GM13977 (cell line): ENCODE data around the gene PHRF1.

Source experiments
- DNase-seq: peaks from one replicate; pipeline ENCODE4 v3.0.0; 2012; ENCODE audit warnings: low spot score
- CTCF ChIP-seq: IDR thresholded peaks from 2 replicates; pipeline ENCODE4 v1.5.1; 2012; ENCODE audit warnings: mild to moderate bottlenecking, control low read depth; ENCODE audit not compliant: insufficient read depth; ENCODE audit errors: extremely low read depth, missing control alignments
- in situ Hi-C: fragments of 300-500 bp; cut with MboI; formaldehyde crosslinking; loops from one replicate; pipeline ENCODE4 v1.12.0; 2022; ENCODE audit warnings: low sequenced_read_pairs, low pct_unique_long_range_greater_than_20kb, mixed read lengths, inconsistent platforms; ENCODE audit not compliant: unreplicated experiment

PHRF1 gene, protein sequence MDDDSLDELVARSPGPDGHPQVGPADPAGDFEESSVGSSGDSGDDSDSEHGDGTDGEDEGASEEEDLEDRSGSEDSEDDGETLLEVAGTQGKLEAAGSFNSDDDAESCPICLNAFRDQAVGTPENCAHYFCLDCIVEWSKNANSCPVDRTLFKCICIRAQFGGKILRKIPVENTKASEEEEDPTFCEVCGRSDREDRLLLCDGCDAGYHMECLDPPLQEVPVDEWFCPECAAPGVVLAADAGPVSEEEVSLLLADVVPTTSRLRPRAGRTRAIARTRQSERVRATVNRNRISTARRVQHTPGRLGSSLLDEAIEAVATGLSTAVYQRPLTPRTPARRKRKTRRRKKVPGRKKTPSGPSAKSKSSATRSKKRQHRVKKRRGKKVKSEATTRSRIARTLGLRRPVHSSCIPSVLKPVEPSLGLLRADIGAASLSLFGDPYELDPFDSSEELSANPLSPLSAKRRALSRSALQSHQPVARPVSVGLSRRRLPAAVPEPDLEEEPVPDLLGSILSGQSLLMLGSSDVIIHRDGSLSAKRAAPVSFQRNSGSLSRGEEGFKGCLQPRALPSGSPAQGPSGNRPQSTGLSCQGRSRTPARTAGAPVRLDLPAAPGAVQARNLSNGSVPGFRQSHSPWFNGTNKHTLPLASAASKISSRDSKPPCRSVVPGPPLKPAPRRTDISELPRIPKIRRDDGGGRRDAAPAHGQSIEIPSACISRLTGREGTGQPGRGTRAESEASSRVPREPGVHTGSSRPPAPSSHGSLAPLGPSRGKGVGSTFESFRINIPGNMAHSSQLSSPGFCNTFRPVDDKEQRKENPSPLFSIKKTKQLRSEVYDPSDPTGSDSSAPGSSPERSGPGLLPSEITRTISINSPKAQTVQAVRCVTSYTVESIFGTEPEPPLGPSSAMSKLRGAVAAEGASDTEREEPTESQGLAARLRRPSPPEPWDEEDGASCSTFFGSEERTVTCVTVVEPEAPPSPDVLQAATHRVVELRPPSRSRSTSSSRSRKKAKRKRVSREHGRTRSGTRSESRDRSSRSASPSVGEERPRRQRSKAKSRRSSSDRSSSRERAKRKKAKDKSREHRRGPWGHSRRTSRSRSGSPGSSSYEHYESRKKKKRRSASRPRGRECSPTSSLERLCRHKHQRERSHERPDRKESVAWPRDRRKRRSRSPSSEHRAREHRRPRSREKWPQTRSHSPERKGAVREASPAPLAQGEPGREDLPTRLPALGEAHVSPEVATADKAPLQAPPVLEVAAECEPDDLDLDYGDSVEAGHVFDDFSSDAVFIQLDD (N-terminal part only)

GRCh38 chr11:575996-576768 lies at the start of gene PHRF1:
Gene PHRF1, plus strand, starts transcription at chr11:576470. Its CDS starts 5,043 bp downstream, at chr11:581513.
- DNase-seq: peak; percentile 100
- no peak for TF ChIP-seq CTCF
- in situ Hi-C loops: no loop called here

- in situ Hi-C loops: no loop called here
- DNase-seq: no peak
- no peak for TF ChIP-seq CTCF
These were observed 48.0 kb upstream of the PHRF1 start for GRCh38 chr11:528166-528814.

DNA sequence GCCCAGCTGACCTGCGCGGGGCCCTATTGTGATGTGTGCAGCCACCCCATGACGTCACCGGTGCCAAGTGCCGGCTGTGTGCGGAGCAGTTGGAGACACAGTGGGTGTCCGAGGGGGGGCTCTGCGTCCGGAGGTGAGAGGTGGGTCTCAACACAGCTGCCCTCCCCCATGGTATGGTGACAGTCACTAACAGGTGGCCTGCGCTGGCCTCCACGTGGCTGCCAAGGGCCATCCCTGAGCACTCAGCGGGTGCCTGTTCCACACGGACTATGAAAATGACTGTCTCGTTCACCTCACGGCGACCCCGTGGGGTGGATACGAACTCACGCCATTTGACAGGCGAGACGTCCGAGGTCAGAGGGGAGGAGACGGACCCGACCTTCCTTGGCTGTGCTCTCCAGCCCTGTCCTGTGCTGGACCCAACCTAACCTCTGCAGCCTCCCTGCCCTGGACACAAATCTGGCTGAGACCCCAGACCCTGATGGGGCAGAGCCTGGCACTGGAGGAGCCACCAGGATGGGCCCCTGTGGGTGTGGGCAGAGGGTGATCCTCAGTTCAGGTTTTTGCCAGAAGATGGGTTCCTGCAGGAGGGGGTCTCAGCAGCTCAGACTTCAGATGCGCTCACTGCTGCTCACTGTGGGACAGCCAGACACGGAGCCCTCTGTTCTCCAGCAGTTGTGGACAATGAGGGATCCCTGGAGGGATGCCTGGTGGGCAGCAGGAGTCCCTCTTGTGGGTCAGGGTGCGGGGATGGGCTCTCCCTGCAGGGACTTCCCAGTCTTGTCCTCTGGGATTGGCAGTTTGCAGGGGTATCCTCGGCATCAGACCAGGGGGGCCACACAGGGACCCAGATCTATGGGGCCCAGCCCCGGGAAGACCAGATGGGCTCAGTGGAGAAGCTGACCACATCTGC lies 47.2 kb upstream of the PHRF1 start:
- no peak for TF ChIP-seq CTCF
- in situ Hi-C loops: no loop called here
- no peak for DNase-seq

DNA sequence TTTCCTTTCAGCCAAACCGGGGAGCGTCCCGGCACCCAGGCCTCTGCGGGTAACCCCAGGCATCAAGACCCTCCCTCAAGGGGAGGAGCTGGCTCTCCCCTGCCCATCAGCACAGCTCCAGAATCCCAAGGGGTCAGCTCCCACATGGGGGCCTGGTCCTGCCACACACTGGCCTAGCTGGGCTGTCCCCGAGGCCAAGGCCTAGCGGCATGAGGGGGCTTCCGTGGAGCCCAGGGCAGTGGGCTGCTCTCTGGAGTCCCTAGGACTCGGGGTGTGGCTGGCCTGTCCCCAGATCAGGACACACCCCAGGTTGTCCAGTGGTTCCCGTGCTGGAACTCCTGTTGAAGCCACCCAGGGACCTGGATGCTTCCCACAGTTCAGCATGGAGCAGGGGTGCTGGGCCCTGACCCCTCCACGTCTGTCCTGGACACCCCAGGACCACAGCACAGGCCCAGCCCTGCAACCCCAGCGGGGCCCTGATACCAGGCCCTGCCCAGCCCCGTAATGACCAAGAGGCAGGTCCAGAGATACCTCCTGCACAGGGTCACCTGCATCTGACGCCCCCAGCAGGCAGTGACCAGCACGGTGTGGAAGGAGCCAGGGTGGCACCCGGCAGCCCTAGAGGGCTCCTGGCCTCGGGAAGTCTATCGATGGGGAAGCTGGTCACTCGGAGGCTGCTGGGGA lies 46.4 kb upstream of the PHRF1 start:
- no peak for DNase-seq
- in situ Hi-C loops: no loop called here
- no peak for TF ChIP-seq CTCF
